K562 (cell line): ENCODE results near the gene HMGCLL1. TPM values are rescaled to one million over a fixed set of nuclear protein-coding genes. Genes with fewer than 3 reads are reported as not detected.

Experiments
- ATAC-seq: fragments of 200-7000 bp; cut with Tn5 transposase; 3 replicates; pipeline ENCODE4 v1.9.1; 2020; ENCODE audit warnings: moderate library complexity
- BruUV-seq: library from RNA; stranded (reverse); fragments of 400-500 nt; replicated peaks from 2 replicates; lab custom pipeline; 2021; lab: Mats Ljungman, UMichigan
- CTCF ChIA-PET: fragments of 300-600 bp; formaldehyde crosslinking; extraction: SDS; loops from one replicate; lab custom pipeline; 2021; ENCODE audit warnings: low intra/inter-chr PET ratio; lab: Yijun Ruan, JAX
- POLR2A ChIA-PET: fragments of 300-600, 350-650 bp; sonication (Branson Sonifier 250); formaldehyde crosslinking; extraction: SDS; loops from one replicate; lab custom pipeline; 2021; ENCODE audit warnings: antibody characterized with exemption, inconsistent platforms; lab: Yijun Ruan, JAX
- DNase-seq, 4 experiments: peaks; one replicate each; pipeline versions ENCODE4 v3.0.0 to v3.0.0-alpha.2; 2011 to 2018; ENCODE audit warnings: low spot score in 3 of 4, mixed read lengths in 3 of 4; ENCODE audit errors: extremely low read depth in 1 of 4
- FAIRE-seq: peaks from 2 replicates; lab custom pipeline; 2011; peaks lifted over from hg19 to GRCh38; lab: Jason Lieb, UNC
- H2AFZ ChIP-seq: 2 replicates; pipeline ENCODE4 v1.6.0; 2011; ENCODE audit warnings: low read depth, low read length, control low read depth, inconsistent platforms
- H3K27ac ChIP-seq: fragments of 200-600 bp; 3 replicates; pipeline ENCODE4 v1.8.0; 2011; ENCODE audit warnings: low read depth, mild to moderate bottlenecking, control low read depth, inconsistent platforms, low read length, moderate library complexity, mixed read lengths; ENCODE audit errors: extremely low read depth
- H3K27me3 ChIP-seq, 2 experiments: fragments of 300-600 bp in 1 of 2; 2 replicates in 1 of 2; 3 replicates in 1 of 2; pipeline versions ENCODE4 v1.6.0 to v1.8.0; 2011; ENCODE audit warnings: inconsistent platforms in 2 of 2, low read length in 2 of 2, mild to moderate bottlenecking in 1 of 2, mixed read lengths in 1 of 2, moderate library complexity in 1 of 2; ENCODE audit not compliant: control insufficient read depth in 2 of 2, insufficient read depth in 2 of 2
- H3K36me3 ChIP-seq: fragments of 300-600 bp; 3 replicates; pipeline ENCODE4 v1.8.0; 2011; ENCODE audit warnings: mild to moderate bottlenecking, low read length, inconsistent platforms; ENCODE audit not compliant: control insufficient read depth, insufficient read depth
- H3K4me1 ChIP-seq, 2 experiments: fragments of 200-600 bp in 1 of 2; replicated peaks in 1 of 2; 2 replicates in 1 of 2; 3 replicates in 1 of 2; pipeline versions ENCODE4 v1.5.1 to v1.8.0; 2011; ENCODE audit warnings: inconsistent platforms in 2 of 2, low read length in 2 of 2, mild to moderate bottlenecking in 1 of 2, mixed read lengths in 1 of 2, moderate library complexity in 1 of 2; ENCODE audit not compliant: control insufficient read depth in 2 of 2, insufficient read depth in 2 of 2
- H3K4me2 ChIP-seq: 2 replicates; pipeline ENCODE4 v1.6.1; 2011; ENCODE audit warnings: low read length, control low read depth, inconsistent platforms, mixed read lengths; ENCODE audit not compliant: insufficient read depth
- H3K4me3 ChIP-seq: fragments of 200-600 bp; sonication (generic), shearing (Covaris generic); 2 replicates; pipeline ENCODE4 v1.5.1; 2016; ENCODE audit warnings: control low read depth, inconsistent platforms
- H3K79me2 ChIP-seq: fragments of 200-600 bp; 3 replicates; pipeline ENCODE4 v1.8.0; 2011; ENCODE audit warnings: low read length, inconsistent platforms; ENCODE audit not compliant: control insufficient read depth, insufficient read depth
- H3K9ac ChIP-seq, 2 experiments: 2 replicates each; pipeline versions ENCODE4 v1.6.0 to v1.6.1; 2011; ENCODE audit warnings: low read depth in 2 of 2, low read length in 2 of 2, control low read depth in 1 of 2, inconsistent platforms in 1 of 2, mild to moderate bottlenecking in 1 of 2, mixed read lengths in 1 of 2; ENCODE audit not compliant: insufficient read depth in 1 of 2
- H3K9me1 ChIP-seq: one replicate; pipeline ENCODE4 v1.6.0; 2011; ENCODE audit warnings: inconsistent platforms, mild to moderate bottlenecking, low read length, moderate library complexity; ENCODE audit not compliant: control insufficient read depth, insufficient read depth
- H3K9me3 ChIP-seq: replicated peaks from 2 replicates; pipeline ENCODE4 v1.5.1; 2011; ENCODE audit warnings: low read depth, low read length, inconsistent platforms; ENCODE audit not compliant: control insufficient read depth, insufficient read depth
- H4K20me1 ChIP-seq: replicated peaks from 2 replicates; pipeline ENCODE4 v1.6.1; 2011; ENCODE audit warnings: low read length, inconsistent platforms, mixed read lengths; ENCODE audit not compliant: control insufficient read depth, insufficient read depth
- DIDO1 ChIP-seq: fragments of 450-650 bp; IDR thresholded peaks from 2 replicates; pipeline ENCODE4 v1.6.1; 2016; ENCODE audit warnings: low read depth, missing biosample characterization, missing genetic modification characterization
- FOXK2 ChIP-seq, 2 experiments: fragments of 450-650 bp; IDR thresholded peaks in 1 of 2; conservative IDR thresholded peaks in 1 of 2; 2 replicates each; pipeline ENCODE4 v1.6.1; 2016; ENCODE audit warnings: low read depth in 2 of 2, mild to moderate bottlenecking in 1 of 2
- FUS ChIP-seq: fragments of 200-400 bp; formaldehyde crosslinking; optimal IDR thresholded peaks from 2 replicates; pipeline ENCODE3; 2017; ENCODE audit warnings: low read depth, low read length
- GTF2A2 ChIP-seq: IDR thresholded peaks from 2 replicates; pipeline ENCODE4 v1.6.1; 2016; ENCODE audit warnings: mild to moderate bottlenecking, missing genetic modification characterization, missing compliant biosample characterization
- MTF1 ChIP-seq: fragments of 250-450 bp; sonication (Bioruptor Pico); IDR thresholded peaks from 2 replicates; pipeline ENCODE4 v1.9.0; 2021; ENCODE audit warnings: moderate library complexity, mild to moderate bottlenecking, inconsistent platforms, borderline replicate concordance
- POLR2B ChIP-seq: fragments of 450-650 bp; IDR thresholded peaks from 2 replicates; pipeline ENCODE4 v1.6.1; 2018; ENCODE audit warnings: low read depth; ENCODE audit not compliant: partially characterized antibody
- RAD51 ChIP-seq: fragments of 450-650 bp; IDR thresholded peaks from 2 replicates; pipeline ENCODE4 v1.7.1; 2016; ENCODE audit warnings: low read depth, mild to moderate bottlenecking, borderline replicate concordance
- TEAD2 ChIP-seq: fragments of 450-650 bp; IDR thresholded peaks from 2 replicates; pipeline ENCODE4 v1.6.1; 2016; ENCODE audit warnings: missing genetic modification characterization, control low read depth, missing compliant biosample characterization
- ZNF830 ChIP-seq: fragments of 250-450 bp; sonication (Bioruptor Pico); IDR thresholded peaks from 2 replicates; pipeline ENCODE4 v1.5.0; 2021; ENCODE audit warnings: mild to moderate bottlenecking
- WGBS: fragments of 100-300 bp; shearing (Covaris generic); methylation state at CpG from one replicate; pipeline ENCODE4 v1.1.6; 2016; ENCODE audit warnings: low coverage, mixed read lengths; ENCODE audit not compliant: insufficient coverage; ENCODE audit errors: missing lambda C conversion rate; 5-methylcytosine and 5-hydroxymethylcytosine counted together
- in situ Hi-C: fragments of 300-500 bp; cut with MboI; formaldehyde crosslinking; loops from 4 replicates; pipeline ENCODE4 v1.15.0; 2018; ENCODE audit warnings: inconsistent platforms, mixed read lengths
- intact Hi-C: fragments of 100-400 bp; cut with micrococcal nuclease; formaldehyde crosslinking; loops from 2 replicates; pipeline ENCODE4 v1.14.2; 2022
- polyA plus RNA-seq, 8 experiments: library from polyadenylated mRNA; depleted of rRNA in 4 of 8; stranded (reverse) in 5 of 8; unstranded in 3 of 8; fragments of >200 nt; fragmentation: Nextera tagmentation in 2 of 8; fragmentation: Illumina TruSeq in 1 of 8; extraction: Ambion mirVana in 2 of 8; extraction: Trizol in 1 of 8; gene quantifications; 2 replicates each; pipeline versions ENCODE4 v1.2.1 to v1.2.3, GENCODE V29; 2011 to 2014; ENCODE audit warnings: inconsistent platforms in 1 of 8, missing spikeins in 1 of 8
- total RNA-seq, 7 experiments: library from RNA; depleted of rRNA in 6 of 7; stranded (reverse); fragments of >200 nt in 6 of 7; fragmentation: Illumina TruSeq in 2 of 7; extraction: Trizol in 2 of 7; gene quantifications; 2 replicates each; pipeline versions ENCODE4 v1.2.1 to v1.2.3, GENCODE V29; 2011 to 2021; ENCODE audit warnings: low replicate concordance in 1 of 7
- TF ChIP-seq, protein P1 (sequence below): fragments of 450-650 bp; IDR thresholded peaks from 2 replicates; pipeline ENCODE4 v1.6.1; 2018; ENCODE audit warnings: mild to moderate bottlenecking, low read depth; ENCODE audit not compliant: partially characterized antibody
- TF ChIP-seq, protein P2 (sequence below): fragments of 250-450 bp; sonication (Bioruptor Pico); IDR thresholded peaks from 2 replicates; pipeline ENCODE4 v1.5.1; 2021; ENCODE audit warnings: mild to moderate bottlenecking
- TF ChIP-seq, protein P3 (sequence below): fragments of 250-450 bp; sonication (Bioruptor Pico); IDR thresholded peaks from 2 replicates; pipeline ENCODE4 v1.9.0; 2021; ENCODE audit warnings: mild to moderate bottlenecking

Gene HMGCLL1
- total and polyA plus RNA-seq, 9 of the 15 experiments (the other 6 are each of a cell fraction or from before 2014, with no cell fraction given): not detected

- peaks cover 3% of the 10 kb centered on the region; the same call in 1 of the 2 replicates for H3K9me3 ChIP-seq
- FAIRE-seq: no peak
- intact Hi-C loops (no loop called here), in situ Hi-C loops (no loop called here)
- CTCF ChIA-PET: no interaction called here
- H2AFZ ChIP-seq: no peak overlapping the region
- no peak overlapping the region for H3K9ac ChIP-seq
- TF ChIP-seq RAD51: no peak
- TF ChIP-seq, protein P1, sequence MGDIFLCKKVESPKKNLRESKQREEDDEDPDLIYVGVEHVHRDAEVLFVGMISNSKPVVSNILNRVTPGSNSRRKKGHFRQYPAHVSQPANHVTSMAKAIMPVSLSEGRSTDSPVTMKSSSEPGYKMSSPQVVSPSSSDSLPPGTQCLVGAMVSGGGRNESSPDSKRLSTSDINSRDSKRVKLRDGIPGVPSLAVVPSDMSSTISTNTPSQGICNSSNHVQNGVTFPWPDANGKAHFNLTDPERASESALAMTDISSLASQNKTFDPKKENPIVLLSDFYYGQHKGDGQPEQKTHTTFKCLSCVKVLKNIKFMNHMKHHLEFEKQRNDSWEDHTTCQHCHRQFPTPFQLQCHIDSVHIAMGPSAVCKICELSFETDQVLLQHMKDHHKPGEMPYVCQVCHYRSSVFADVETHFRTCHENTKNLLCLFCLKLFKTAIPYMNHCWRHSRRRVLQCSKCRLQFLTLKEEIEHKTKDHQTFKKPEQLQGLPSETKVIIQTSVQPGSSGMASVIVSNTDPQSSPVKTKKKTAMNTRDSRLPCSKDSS: no peak
- no peaks in the 10 kb centered on the region for H3K9me1 ChIP-seq
- POLR2A ChIA-PET: no interaction called here
- no peaks in the 10 kb centered on the region for H3K4me1 ChIP-seq
- H3K36me3 ChIP-seq: no peaks in the 10 kb centered on the region
- ATAC-seq: no peak
- H3K27ac ChIP-seq: no peak overlapping the region
- no peak for DNase-seq
- no peaks in the 10 kb centered on the region for H3K79me2 ChIP-seq
- H3K4me3 ChIP-seq: no peak overlapping the region
- H3K27me3 ChIP-seq: no peaks in the 10 kb centered on the region
- H4K20me1 ChIP-seq: no peaks in the 10 kb centered on the region
- no peak overlapping the region for H3K4me2 ChIP-seq
- BruUV-seq: no TSS peak
- 0% methylated on average over 2 of the region's 2 CpGs for WGBS
These were observed 48.1 kb downstream of the HMGCLL1 start for GRCh38 chr6:55530931-55531330.

- DNase-seq (no peak), ATAC-seq (no peak), FAIRE-seq (no peak)
- no peaks in the 10 kb centered on the region for H4K20me1 ChIP-seq
- ChIA-PET POLR2A (no interaction called here), CTCF (no interaction called here)
- no peaks in the 10 kb centered on the region for H3K36me3 ChIP-seq
- intact Hi-C loops (no loop called here), in situ Hi-C loops (no loop called here)
- no TSS peak for BruUV-seq
- H3K9me1 ChIP-seq: no peaks in the 10 kb centered on the region
- H3K9me3 ChIP-seq: peaks cover 3% of the 10 kb centered on the region; the same call in 1 of the 2 replicates
- no peak overlapping the region for H2AFZ ChIP-seq
- H3K9ac ChIP-seq: no peak overlapping the region
- WGBS: 0% methylated on average over 1 of the region's 1 CpG
- H3K27ac ChIP-seq: no peak overlapping the region
- no peak overlapping the region for H3K4me3 ChIP-seq
- H3K27me3 ChIP-seq: no peaks in the 10 kb centered on the region
- no peaks in the 10 kb centered on the region for H3K79me2 ChIP-seq
- no peaks in the 10 kb centered on the region for H3K4me1 ChIP-seq
- no peak overlapping the region for H3K4me2 ChIP-seq
- TF ChIP-seq TEAD2 (tag) (no peak), GTF2A2 (tag) (no peak), DIDO1 (tag) (no peak), MTF1 (CRISPR knock-in tag) (no peak), FOXK2 (conservative IDR thresholded peaks at IDR 0.05 in 1 of 2, IDR thresholded peaks at IDR 0.05 in 1 of 2; ENCODE audit: low read depth in 2 of 2) (no peak), ZNF830 (CRISPR knock-in tag) (no peak), FUS (no peak), POLR2B (no peak)
- TF ChIP-seq, protein P2, sequence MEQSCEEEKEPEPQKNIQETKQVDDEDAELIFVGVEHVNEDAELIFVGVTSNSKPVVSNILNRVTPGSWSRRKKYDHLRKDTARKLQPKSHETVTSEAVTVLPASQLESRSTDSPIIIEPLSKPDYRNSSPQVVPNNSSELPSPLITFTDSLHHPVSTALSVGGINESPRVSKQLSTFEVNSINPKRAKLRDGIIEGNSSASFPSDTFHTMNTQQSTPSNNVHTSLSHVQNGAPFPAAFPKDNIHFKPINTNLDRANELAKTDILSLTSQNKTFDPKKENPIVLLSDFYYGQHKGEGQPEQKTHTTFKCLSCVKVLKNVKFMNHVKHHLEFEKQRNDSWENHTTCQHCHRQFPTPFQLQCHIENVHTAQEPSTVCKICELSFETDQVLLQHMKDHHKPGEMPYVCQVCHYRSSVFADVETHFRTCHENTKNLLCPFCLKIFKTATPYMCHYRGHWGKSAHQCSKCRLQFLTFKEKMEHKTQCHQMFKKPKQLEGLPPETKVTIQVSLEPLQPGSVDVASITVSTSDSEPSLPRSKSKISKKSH (CRISPR knock-in tag): no peak
- TF ChIP-seq, protein P3, sequence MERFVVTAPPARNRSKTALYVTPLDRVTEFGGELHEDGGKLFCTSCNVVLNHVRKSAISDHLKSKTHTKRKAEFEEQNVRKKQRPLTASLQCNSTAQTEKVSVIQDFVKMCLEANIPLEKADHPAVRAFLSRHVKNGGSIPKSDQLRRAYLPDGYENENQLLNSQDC: no peak
These were observed 50.4 kb downstream of the HMGCLL1 start for GRCh38 chr6:55528624-55529023.
